GM12873 (cell line): Measurements from ENCODE around the gene ZDHHC14.

Experiments
- TF ChIP-seq, protein P1 (sequence below): IDR thresholded peaks from 2 replicates; pipeline ENCODE4 v1.5.1; 2012; ENCODE audit warnings: low read depth, mild to moderate bottlenecking, moderate library complexity, low read length, control low read depth; ENCODE audit not compliant: insufficient read depth; ENCODE audit errors: missing control alignments

Gene ZDHHC14

DNA sequence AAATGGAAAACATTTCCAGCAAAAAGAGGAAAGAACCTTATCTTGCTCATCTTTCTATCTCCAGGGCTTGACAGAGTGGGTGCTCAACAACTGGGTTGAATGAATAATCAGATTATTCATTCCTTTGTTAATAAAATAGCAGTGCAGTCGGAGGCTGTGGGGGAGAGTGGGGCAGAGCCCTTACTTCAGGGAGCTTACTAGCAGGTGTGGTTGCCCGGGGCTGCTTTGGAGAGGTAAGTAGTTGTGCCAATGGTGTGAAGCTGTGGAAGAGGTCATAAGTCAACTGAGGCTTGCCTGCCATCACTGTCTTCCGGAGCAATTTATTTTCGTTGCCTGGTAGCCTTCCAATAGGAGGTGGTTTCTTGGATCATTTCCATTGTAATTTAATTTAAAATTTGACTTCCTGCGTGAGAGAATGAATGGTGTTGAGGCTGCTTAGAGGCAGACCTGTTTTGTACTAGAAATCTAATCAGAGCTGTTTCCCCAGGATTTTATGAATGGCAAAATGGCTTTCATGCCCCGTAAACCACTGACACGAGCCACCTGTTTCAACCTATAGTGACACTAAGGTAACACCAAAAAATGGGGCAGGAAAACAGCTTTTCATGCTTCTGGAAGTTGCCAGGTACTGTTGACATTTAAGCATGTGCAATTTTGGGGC lies 51.4 kb downstream of the ZDHHC14 start:
- TF ChIP-seq, protein P1, sequence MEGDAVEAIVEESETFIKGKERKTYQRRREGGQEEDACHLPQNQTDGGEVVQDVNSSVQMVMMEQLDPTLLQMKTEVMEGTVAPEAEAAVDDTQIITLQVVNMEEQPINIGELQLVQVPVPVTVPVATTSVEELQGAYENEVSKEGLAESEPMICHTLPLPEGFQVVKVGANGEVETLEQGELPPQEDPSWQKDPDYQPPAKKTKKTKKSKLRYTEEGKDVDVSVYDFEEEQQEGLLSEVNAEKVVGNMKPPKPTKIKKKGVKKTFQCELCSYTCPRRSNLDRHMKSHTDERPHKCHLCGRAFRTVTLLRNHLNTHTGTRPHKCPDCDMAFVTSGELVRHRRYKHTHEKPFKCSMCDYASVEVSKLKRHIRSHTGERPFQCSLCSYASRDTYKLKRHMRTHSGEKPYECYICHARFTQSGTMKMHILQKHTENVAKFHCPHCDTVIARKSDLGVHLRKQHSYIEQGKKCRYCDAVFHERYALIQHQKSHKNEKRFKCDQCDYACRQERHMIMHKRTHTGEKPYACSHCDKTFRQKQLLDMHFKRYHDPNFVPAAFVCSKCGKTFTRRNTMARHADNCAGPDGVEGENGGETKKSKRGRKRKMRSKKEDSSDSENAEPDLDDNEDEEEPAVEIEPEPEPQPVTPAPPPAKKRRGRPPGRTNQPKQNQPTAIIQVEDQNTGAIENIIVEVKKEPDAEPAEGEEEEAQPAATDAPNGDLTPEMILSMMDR: no peak

DNA sequence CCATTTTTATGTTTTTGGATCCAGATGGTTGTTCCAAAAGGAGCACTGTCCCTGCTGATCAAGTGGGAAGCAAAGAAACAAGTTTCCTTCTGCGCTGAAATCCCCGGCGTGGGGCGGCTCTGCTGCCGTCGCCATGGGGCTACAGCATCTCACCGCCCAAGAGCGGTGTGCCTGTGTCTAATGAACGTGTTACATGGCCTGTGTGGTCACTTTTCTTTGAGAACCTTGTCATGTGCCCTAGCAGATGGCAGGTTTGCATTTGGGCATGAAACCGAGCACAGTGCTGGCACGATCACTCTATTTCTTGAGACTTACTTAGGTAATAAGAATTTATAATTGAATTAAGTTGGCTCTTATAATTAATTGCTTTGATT lies 51.9 kb downstream of the ZDHHC14 start:
- TF ChIP-seq, protein P1: no peak

DNA sequence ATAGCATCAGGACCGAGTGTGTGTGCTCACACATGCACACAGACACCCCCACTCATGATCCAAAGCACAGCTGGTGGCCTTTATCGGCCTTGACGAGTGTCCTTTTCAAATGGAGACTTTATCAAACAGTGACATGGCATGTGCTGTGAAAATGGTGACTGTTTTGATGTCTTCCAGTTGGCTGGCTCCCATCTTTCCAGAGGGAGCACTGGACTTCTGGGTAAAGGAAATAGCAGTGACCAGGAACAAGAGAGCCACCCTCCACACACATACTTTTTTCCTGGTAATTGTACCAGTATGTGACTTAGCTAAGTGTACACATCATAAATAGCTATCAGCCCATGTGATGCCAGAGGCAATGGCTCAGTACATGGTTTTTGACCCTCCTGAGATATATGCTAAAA lies 52.7 kb downstream of the ZDHHC14 start:
- TF ChIP-seq, protein P1: no peak

DNA sequence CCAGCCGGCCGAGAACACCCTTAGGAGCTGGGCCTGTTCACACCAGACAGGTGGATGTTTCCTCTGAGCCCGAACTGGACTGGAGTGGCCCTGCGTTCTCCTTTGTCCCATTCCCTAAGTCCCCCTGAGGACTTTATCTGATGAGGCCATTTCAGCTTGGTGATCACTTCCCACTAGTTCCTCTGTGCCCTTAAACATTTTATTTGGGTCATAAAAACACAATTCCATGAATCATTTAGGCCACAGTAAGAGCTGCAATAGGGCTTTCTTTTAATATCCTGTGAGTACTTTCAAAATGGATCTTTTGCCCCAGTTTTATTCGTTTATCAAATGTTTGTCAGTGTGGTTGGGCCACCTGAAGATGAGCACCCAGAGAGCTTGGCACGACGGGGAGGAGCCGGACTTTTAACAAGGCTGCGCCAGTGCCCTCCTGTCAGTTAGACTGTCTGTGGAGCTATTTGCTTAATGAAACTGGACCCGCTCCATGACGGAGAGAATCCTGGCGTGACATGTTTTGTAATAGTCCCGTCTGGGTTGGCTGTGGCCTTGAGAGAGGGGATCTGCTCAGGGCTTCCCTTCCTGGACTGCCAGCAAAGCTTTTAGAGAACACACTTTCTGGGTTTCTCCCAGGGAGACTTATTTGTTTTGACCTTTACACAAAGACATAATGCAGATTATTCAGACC lies 53.5 kb downstream of the ZDHHC14 start:
- TF ChIP-seq, protein P1: no peak

DNA sequence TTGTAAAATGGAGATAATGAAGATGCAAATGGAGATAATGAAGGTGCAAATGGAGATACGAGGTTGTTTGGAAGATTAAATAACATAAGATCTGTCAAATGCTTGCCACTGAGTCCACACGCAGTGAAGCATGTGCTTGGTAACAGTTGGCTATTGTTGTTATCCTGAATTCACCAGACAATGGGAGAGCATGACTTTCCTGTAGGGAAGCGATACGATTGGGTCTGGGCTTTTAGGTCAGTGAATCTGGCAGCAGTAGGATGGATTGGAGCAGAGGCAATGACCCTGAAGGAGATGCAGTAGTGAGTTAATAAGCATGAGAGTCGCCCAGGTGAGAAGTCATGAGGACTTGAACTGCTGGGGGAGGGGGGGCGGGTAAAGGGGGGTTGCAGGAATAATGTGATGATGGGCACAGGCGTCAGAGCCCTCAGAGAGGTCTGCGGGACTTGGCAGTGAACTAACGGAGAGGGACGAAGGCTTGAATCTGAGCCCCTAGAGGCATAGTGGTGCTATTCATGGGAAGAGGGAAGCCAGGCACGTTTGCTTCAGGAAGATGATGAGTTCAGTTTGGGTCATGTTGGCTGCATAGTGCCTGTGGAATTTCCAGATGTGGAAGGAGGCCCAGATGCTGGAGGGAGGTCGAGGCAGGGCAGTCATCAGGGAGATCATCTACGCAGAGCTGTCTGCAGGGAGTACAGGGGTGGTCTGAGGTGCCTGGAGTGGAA lies 55.4 kb downstream of the ZDHHC14 start:
- TF ChIP-seq, protein P1: no peak

DNA sequence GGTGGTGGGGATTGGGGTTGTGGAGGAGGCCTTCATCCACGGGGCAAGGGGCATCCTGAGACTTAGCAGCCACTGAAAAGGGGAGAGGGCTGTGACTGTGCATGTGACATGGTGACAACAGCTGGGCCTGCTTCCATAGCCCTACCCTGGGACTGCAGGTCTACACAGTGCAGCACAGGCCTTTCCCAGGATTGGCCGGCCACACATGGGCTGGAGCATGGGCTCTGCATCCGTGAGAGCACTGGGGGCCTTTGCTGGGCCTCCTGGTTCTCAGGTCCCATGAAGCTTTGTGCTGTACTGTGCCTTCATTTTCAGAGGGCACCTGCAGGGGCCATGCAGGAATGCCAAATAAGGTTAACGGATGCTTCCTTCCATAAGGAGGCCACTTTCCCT lies 56.0 kb downstream of the ZDHHC14 start:
- TF ChIP-seq, protein P1: no peak

DNA sequence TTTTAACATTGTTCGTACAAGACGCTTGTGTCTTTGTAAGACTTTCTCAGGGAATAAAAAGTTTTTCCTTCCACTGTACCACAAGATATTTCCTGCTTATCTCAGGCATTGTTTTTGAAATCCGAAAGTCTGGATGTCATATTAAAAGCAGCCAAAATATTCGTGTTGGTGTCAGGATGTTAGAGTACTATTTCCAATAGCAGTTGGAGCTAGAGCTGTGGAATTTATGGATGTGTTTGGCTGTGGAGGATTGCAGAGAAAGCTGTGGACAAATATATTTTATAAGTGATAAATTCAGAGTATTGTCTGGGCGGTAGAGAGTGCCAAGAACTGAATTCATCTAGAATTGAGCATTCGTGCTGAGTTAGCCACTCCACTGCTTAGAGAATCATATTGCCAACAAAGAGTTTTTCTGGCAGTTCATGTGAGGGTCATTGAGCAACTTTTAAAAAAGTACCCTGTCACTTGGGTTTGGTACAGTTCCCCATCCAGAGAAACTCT lies 57.7 kb downstream of the ZDHHC14 start:
- TF ChIP-seq, protein P1: no peak
